ENCODE data around the gene DEPDC1.

- TF ChIP-seq CTCF (IDR thresholded peaks at IDR 0.05 in 4 of 5, conservative IDR thresholded peaks at IDR 0.05 in 1 of 5) = no peak
- no peak for TF ChIP-seq POLR2A (IDR thresholded peaks at IDR 0.05)
Measured at GRCh38 chr1:68542586-68542985, 45.7 kb upstream of the DEPDC1 start.

Measured in gastrocnemius medialis (tissue), 4 donors.